ENCODE measurements around the gene ZFYVE1.

The ZFYVE1 gene

DNA sequence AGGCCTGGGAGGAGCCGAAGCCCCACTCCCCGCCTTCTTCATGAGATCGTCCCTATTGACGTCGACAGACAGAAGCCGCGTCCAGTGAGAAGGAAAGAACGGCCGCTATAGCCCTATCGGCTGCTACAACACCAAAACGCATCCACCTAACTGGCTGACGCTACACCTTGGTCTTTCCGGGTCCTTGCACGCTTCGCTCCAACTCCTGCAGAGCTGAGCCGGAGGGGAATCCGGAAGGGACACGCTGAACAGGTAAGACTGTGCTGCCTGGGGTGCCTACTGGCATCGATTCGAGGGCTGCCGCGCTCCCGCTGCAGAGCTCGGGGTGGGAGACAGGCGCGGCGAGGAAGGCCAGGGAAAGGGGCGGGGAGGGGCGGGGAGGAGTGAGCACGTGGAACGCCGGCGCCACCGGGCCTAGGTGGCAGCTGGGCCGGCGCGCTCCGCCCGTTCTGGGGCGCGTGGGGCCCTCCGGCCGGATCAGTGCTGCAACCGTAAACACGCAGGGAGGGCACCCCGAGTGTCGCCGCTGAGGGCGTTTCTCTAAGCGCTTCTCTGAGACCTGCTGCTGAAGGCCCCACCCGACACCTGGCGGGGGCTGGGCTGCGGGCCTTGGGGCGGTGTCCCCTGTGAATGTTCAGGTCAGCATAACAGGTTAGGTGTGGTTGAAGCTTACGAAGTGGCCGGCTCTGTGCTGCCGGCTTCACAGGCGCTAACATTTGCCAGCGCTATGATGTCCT is 100.4 kb downstream of the ZFYVE1 start, which contains the start of gene DCAF4:
Gene DCAF4, plus strand, starts transcription at position 173 of the 737 bp plus-strand sequence. CDS start 11,515 bp downstream, outside the sequence.
- no peak for FAIRE-seq
- TF ChIP-seq, protein P1, sequence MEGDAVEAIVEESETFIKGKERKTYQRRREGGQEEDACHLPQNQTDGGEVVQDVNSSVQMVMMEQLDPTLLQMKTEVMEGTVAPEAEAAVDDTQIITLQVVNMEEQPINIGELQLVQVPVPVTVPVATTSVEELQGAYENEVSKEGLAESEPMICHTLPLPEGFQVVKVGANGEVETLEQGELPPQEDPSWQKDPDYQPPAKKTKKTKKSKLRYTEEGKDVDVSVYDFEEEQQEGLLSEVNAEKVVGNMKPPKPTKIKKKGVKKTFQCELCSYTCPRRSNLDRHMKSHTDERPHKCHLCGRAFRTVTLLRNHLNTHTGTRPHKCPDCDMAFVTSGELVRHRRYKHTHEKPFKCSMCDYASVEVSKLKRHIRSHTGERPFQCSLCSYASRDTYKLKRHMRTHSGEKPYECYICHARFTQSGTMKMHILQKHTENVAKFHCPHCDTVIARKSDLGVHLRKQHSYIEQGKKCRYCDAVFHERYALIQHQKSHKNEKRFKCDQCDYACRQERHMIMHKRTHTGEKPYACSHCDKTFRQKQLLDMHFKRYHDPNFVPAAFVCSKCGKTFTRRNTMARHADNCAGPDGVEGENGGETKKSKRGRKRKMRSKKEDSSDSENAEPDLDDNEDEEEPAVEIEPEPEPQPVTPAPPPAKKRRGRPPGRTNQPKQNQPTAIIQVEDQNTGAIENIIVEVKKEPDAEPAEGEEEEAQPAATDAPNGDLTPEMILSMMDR (IDR thresholded peaks at IDR 0.05; ENCODE audit: insufficient read depth, missing control alignments): no peak
- peak; percentile 86 for DNase-seq (ENCODE audit: insufficient read length, low spot score)

DNA sequence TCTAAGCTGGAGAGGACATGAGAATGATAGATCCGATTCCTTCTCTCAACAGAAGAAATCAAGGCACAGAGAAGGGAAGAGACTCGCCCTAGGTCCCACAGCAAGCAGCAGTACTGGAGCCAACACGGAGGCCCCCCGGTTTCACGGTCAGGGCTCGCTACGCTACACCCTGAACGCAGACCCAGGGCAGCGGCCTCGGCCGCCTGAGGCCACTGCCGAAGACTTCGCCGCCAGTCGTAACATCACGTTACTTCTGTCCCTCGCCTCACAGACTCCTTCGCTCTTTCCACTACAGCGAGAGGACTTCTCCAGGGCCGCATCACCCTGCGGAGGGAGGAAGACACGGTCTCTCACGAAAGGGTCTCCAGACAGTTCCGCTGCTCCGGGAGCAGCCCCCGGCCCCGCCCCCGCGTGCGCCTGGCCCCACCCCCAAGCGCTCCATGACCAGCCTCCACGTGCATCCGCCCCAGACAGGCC is 101.1 kb downstream of the ZFYVE1 start:
- no peak for DNase-seq (ENCODE audit: insufficient read length, low spot score)
- no peak for FAIRE-seq
- TF ChIP-seq, protein P1 (IDR thresholded peaks at IDR 0.05; ENCODE audit: insufficient read depth, missing control alignments): no peak

DNA sequence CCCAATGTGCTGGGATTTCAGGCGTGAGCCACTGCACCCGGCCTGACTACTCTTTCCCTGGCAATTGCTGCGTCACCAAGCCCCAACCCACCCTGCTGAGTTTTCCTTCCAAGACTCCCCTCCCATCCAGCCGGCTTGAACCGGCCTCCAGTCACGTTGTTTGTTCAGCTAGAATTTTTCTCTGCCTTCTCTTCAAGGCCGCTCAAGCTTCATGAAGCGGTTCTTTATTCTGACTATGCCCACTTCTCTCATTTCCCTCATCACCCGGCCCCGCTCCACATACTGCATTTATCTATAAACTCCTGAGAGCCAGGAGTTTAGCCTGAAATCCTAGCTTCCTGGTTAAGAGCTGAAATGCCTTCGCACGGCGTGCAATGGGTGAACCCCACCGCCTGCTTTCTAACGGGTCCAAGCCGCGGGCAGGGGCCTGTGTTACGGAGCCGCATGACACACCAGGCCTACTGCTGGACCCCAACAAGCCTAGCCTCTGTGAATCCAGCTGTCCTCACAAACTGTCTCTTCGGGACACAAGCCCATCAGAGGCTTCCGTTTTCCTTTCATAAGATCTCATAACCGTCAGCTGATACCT is 101.6 kb downstream of the ZFYVE1 start:
- no peak for FAIRE-seq

DNA sequence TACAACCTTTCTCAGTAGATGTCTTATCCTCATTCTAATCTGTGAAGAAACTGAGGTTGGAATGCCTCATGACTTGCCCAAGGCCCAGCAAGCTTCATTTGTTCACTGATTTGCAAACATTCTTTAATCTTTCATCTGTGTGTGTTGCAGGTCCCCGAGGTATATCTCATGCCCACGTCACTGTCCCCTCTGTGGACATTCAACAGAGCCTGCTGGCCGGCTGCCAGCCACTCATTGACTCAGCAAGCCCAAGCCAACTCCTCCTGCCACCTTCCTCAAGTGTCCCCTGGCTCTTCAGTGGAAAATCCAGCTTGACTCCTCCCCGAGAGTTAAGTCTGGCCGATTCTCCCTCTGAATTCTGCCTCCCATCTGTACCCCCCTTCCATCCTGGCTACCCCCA is 102.6 kb downstream of the ZFYVE1 start:
- FAIRE-seq (no peak), DNase-seq (ENCODE audit: insufficient read length, low spot score) (no peak)
- TF ChIP-seq, protein P1 (IDR thresholded peaks at IDR 0.05; ENCODE audit: insufficient read depth, missing control alignments): no peak

More for the DNA sequence above, 101.6 kb downstream of the ZFYVE1 start:
- DNase-seq (ENCODE audit: insufficient read length, low spot score): no peak
- TF ChIP-seq, protein P1 (IDR thresholded peaks at IDR 0.05; ENCODE audit: insufficient read depth, missing control alignments): no peak

DNA sequence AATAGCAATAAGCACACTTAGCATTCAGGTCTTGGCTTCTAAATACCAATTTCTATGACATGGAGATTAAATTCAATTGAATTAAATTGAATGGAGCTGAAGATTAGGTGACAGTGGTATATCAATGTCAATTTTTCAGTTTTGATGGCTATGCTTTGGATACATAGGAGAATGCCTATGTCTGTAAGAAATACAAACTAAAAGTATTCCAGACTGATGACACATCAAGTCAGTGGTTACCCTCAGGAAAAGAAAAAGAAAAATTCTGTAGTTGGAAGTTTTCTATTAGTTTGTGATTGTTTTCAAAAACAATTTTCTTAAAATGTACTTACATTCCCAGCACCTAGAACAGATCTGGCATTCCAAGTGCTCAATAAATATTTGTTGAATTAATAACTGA is 105.5 kb downstream of the ZFYVE1 start:
- FAIRE-seq (no peak), DNase-seq (ENCODE audit: insufficient read length, low spot score) (no peak)
- TF ChIP-seq, protein P1 (IDR thresholded peaks at IDR 0.05; ENCODE audit: insufficient read depth, missing control alignments): no peak

DNA sequence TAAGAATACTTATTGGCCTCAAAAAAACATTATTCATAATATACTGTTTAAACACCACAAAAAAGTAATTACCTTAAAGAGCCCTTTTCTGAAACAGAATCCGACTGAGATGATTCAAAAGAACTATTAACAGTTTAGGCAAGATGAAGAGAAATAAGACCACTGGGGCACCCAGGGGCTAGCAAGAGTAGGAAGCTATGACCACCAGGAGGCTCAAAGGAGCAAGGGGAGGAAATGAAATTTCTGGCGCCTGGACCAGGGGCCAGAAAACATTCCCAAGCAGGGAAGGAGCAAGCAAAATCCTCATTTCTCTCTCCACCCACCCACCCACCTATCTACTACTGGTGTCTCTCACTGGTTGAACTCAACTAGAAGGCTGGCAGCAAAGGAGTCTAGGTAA is 106.9 kb downstream of the ZFYVE1 start:
- TF ChIP-seq, protein P1 (IDR thresholded peaks at IDR 0.05; ENCODE audit: insufficient read depth, missing control alignments): no peak
- DNase-seq (ENCODE audit: insufficient read length, low spot score): no peak
- no peak for FAIRE-seq

Measured in D721Med (cell line).